ENCODE results near the gene ATP8A2. TPM values are rescaled to one million over a fixed set of nuclear protein-coding genes. Genes with fewer than 3 reads are reported as not detected.

The ATP8A2 gene
- total RNA-seq, 4 donors from 2014 or later, result 0.16 to 0.54 (median 0.26) TPM

DNA sequence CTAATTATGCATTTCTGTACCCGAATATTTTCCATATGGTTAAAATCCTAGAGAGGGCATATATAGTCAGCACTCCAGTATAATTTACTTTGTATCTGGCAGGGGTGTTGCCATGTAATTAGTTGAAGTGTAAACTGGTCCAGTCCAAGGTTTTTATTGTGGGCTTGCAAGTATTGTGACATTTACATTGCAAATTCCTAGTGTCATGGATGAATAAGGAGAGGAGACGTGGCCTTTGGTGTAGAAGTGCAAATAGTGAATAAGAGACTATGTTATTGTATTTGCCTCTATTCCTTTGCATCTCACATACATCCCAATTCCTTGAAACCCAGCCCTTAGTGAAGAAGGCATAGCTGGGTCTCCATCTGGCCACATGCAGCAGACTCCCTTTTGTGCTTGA is 330.6 kb downstream of the ATP8A2 start:
- TF ChIP-seq CTCF (IDR thresholded peaks at IDR 0.05), result no peak
- no peak for TF ChIP-seq POLR2A (IDR thresholded peaks at IDR 0.05)
- TF ChIP-seq POLR2AphosphoS5 (IDR thresholded peaks at IDR 0.05), result no peak
- no peak for TF ChIP-seq EP300 (IDR thresholded peaks at IDR 0.05)
- Histone ChIP-seq H3K27ac (no peak overlapping the region), H3K36me3 (no peaks in the 10 kb centered on the region), H3K9me3 (no peaks in the 10 kb centered on the region), H3K4me1 (no peaks in the 10 kb centered on the region), H3K4me3 (no peak overlapping the region), H3K27me3 (no peaks in the 10 kb centered on the region)
- WGBS, 2 donors (ENCODE audit: low coverage in 1 of 2), result 86 to 95% methylated on average over 2 of the region's 2 CpGs
- no peak for ATAC-seq

DNA sequence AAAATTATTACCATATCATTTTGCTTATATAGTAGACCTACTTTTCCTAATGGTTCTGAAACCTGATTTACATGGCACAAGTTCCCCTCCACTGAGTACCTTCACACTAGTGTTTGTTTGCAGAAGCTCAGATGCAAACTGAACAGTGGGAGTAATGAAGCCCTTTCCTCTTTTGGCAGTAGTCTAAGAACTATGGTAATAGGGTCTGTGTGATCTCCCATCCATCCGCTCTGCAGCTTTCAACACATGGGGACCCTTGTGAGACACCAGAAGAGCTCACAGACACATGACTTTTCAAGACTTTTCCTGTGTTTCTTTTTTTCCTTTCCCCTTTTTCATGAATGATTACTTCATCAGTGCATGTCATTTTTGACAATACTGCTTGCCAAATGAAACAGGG is 336.0 kb downstream of the ATP8A2 start:
- 57 to 91% methylated on average over 1 of the region's 1 CpG for WGBS, 2 donors (ENCODE audit: low coverage in 1 of 2)
- Histone ChIP-seq H3K27ac (no peak overlapping the region), H3K9me3 (no peaks in the 10 kb centered on the region), H3K36me3 (no peaks in the 10 kb centered on the region), H3K27me3 (no peaks in the 10 kb centered on the region), H3K4me1 (peaks cover 0 to 6% (median 0%) of the 10 kb centered on the region in 3 donors), H3K4me3 (no peak overlapping the region)
- ATAC-seq, result no peak
- TF ChIP-seq EP300 (IDR thresholded peaks at IDR 0.05) (no peak), CTCF (IDR thresholded peaks at IDR 0.05) (no peak)

GRCh38 chr13:25708268-25708667 is 336.5 kb downstream of the ATP8A2 start:
- 83% methylated on average over 1 of the region's 1 CpG for WGBS, 2 donors (ENCODE audit: low coverage in 1 of 2)
- no peak overlapping the region for H3K4me3 ChIP-seq
- H3K27ac ChIP-seq, result no peak overlapping the region
- no peaks in the 10 kb centered on the region for H3K9me3 ChIP-seq
- H3K27me3 ChIP-seq, result no peaks in the 10 kb centered on the region
- no peaks in the 10 kb centered on the region for H3K36me3 ChIP-seq
- ATAC-seq, result no peak
- TF ChIP-seq POLR2AphosphoS5 (IDR thresholded peaks at IDR 0.05), result no peak
- TF ChIP-seq CTCF (IDR thresholded peaks at IDR 0.05), result no peak
- no peak for TF ChIP-seq POLR2A (IDR thresholded peaks at IDR 0.05)
- no peak for TF ChIP-seq EP300 (IDR thresholded peaks at IDR 0.05)
- H3K4me1 ChIP-seq, result peaks cover 0 to 6% (median 0%) of the 10 kb centered on the region in 3 donors

DNA sequence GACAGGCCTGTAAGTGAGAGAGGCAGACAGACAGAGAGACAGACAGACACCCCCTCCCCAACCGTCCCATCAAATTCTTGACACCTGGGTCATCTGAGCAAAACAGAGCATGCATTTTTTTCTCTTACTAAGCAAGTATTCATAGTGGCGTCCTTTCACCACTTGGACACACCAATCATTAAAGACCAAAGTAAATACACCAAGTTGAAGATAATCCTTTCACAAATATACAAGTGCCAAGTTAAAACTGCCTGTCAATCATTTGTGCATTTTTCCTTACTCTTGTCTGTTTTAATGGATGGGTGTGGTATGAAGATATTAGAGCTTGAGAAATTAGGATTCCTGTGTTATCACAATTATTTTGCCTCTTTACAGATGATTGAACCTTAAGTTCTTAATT is 337.3 kb downstream of the ATP8A2 start:
- 56 to 79% methylated on average over 2 of the region's 2 CpGs for WGBS, 2 donors (ENCODE audit: low coverage in 1 of 2)
- Histone ChIP-seq H3K27me3 (peaks cover under 1% of the 10 kb centered on the region), H3K36me3 (no peaks in the 10 kb centered on the region), H3K27ac (no peak overlapping the region), H3K4me3 (no peak overlapping the region), H3K4me1 (peaks cover 0 to 6% (median 0%) of the 10 kb centered on the region in 3 donors), H3K9me3 (no peaks in the 10 kb centered on the region)
- TF ChIP-seq POLR2A (IDR thresholded peaks at IDR 0.05), result no peak
- TF ChIP-seq EP300 (IDR thresholded peaks at IDR 0.05), result no peak
- TF ChIP-seq POLR2AphosphoS5 (IDR thresholded peaks at IDR 0.05), result no peak
- TF ChIP-seq CTCF (IDR thresholded peaks at IDR 0.05), result no peak
- no peak for ATAC-seq

DNA sequence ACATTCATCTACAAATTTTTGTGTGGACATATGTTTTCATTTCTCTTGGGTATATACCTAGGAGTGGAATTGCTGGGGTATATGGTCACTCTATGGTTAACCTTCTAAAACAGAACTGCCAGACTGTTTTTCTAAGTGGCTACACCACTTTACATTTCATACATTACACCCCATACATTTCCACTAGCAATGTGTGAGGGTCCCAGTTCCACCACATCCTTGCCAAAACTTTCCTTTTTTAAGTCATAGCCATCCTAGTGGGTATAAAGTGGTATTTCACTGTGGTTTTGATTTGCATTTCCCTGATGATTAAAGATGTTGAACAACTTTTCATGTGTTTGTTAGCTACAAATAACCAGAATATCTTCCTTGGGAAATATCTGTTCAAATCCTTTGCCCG is 344.0 kb downstream of the ATP8A2 start:
- H3K4me3 ChIP-seq, result no peak overlapping the region
- H3K36me3 ChIP-seq, result no peaks in the 10 kb centered on the region
- no peaks in the 10 kb centered on the region for H3K9me3 ChIP-seq
- H3K27ac ChIP-seq, result no peak overlapping the region
- 63 to 80% methylated on average over 1 of the region's 1 CpG for WGBS, 2 donors (ENCODE audit: low coverage in 1 of 2)
- TF ChIP-seq POLR2A (IDR thresholded peaks at IDR 0.05) (no peak), EP300 (IDR thresholded peaks at IDR 0.05) (no peak), CTCF (IDR thresholded peaks at IDR 0.05) (no peak), POLR2AphosphoS5 (IDR thresholded peaks at IDR 0.05) (no peak)
- H3K27me3 ChIP-seq, result peaks cover 3% of the 10 kb centered on the region
- no peaks in the 10 kb centered on the region for H3K4me1 ChIP-seq
- ATAC-seq, result no peak
